GM20000 (cell line): ENCODE measurements around the gene CTCFL.

ENCODE experiments used
- DNase-seq: peaks from one replicate; pipeline ENCODE4 v3.0.0; 2012; ENCODE audit warnings: low spot score
- CTCF ChIP-seq: IDR thresholded peaks from 2 replicates; pipeline ENCODE4 v1.5.1; 2012; ENCODE audit warnings: mild to moderate bottlenecking, control low read depth; ENCODE audit errors: extremely low read depth, missing control alignments

CTCFL gene

GRCh38 chr20:57448764-57449354 lies 76.1 kb downstream of the CTCFL start:
- TF ChIP-seq CTCF, result no peak

More at GRCh38 chr20:57448764-57449354, 76.1 kb downstream of the CTCFL start:
- no peak for DNase-seq
